ENCODE results near the gene UNC5C. TPM values are rescaled to one million over a fixed set of nuclear protein-coding genes. Genes with fewer than 3 reads are reported as not detected.

The UNC5C gene
- total and polyA plus RNA-seq, 2 of the 8 experiments (the other 6 are each of a cell fraction or from before 2014, with no cell fraction given): 0.30 to 1.3 TPM

DNA sequence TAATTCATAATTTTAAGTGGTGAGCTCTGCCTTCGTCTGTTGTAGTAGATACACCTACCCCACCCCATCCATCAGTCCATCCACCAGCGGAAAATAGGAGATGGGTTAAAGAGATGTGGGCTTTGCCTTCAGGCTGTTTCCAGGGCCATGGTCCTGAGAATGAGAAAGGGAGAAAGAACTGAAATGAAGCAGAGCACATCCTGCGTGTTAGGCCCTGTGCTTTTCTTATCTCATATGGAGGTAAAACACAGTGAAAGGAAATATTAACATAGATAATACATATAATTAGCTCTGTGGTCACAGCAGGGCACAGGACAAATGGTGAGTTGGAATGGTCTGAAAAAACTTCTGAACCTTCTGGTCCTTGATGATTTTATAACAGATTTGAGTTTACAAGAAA lies 397.5 kb downstream of the UNC5C start:
- H2AK5ac ChIP-seq (ENCODE audit: low read depth, low read length): no peak overlapping the region
- H3K56ac ChIP-seq (replicated peaks; ENCODE audit: insufficient read length, low read depth, low read length): no peak overlapping the region
- H3K36me3 ChIP-seq (ENCODE audit: control insufficient read depth in 2 of 4, insufficient read depth in 4 of 4, low read length in 3 of 4): no peaks in the 10 kb centered on the region
- H2BK5ac ChIP-seq (ENCODE audit: low read depth, low read length): no peak overlapping the region
- H3K4me1 ChIP-seq (replicated peaks in 1 of 4; ENCODE audit: control insufficient read depth in 3 of 4, insufficient read depth in 4 of 4, low read length in 3 of 4): no peaks in the 10 kb centered on the region
- H3K23me2 ChIP-seq (ENCODE audit: low read depth, low read length): no peaks in the 10 kb centered on the region
- 89% methylated on average over 3 of the region's 3 CpGs; no CpG with 5 or more reads in 1 of the 2 experiments for WGBS, 2 experiments (ENCODE audit: extremely low coverage in 1 of 2, insufficient coverage in 1 of 2, insufficient read length in 1 of 2, insufficient replicate concordance in 2 of 2, low coverage in 1 of 2, low lambda C conversion rate in 2 of 2, missing lambda C conversion rate in 1 of 2)
- H2BK15ac ChIP-seq (ENCODE audit: low read length): no peak overlapping the region
- no peak overlapping the region for H4K5ac ChIP-seq (ENCODE audit: insufficient read length, low read depth, low read length)
- no peaks in the 10 kb centered on the region for H4K20me1 ChIP-seq (replicated peaks in 1 of 2; ENCODE audit: control insufficient read depth in 1 of 2, insufficient read depth in 2 of 2, low read length in 2 of 2)
- H3K79me2 ChIP-seq (ENCODE audit: control insufficient read depth in 1 of 2, insufficient read depth in 2 of 2, low read length in 2 of 2): no peaks in the 10 kb centered on the region
- no peak overlapping the region for H2BK12ac ChIP-seq (ENCODE audit: low read depth, low read length)
- H3K18ac ChIP-seq (ENCODE audit: extremely low read depth, low read length): no peak overlapping the region
- H2BK120ac ChIP-seq (replicated peaks; ENCODE audit: low read depth, low read length): no peak overlapping the region
- ChIA-PET CTCF (ENCODE audit: partially characterized antibody) (interaction anchor here (0.6 kb wide), 1 partner anchor 30 kb away, joined by 4 read pairs; no protein-coding TSS in a partner anchor), POLR2A (ENCODE audit: partially characterized antibody) (no interaction called here)
- no peaks in the 10 kb centered on the region for H3K79me1 ChIP-seq (ENCODE audit: low read depth, low read length)
- H4K8ac ChIP-seq (ENCODE audit: extremely low read depth, insufficient read depth, low read length): no peak overlapping the region
- TF ChIP-seq CBX5 (IDR thresholded peaks at IDR 0.05; ENCODE audit: low read depth, low read length): no peak
- no peak for TF ChIP-seq EZH2 (IDR thresholded peaks at IDR 0.05; ENCODE audit: low read depth, low read length, severe bottlenecking)
- no peak for TF ChIP-seq RAD21 (IDR thresholded peaks at IDR 0.05 in 1 of 2, conservative IDR thresholded peaks at IDR 0.05 in 1 of 2; ENCODE audit: low read depth in 2 of 2, low read length in 2 of 2)
- TF ChIP-seq MAFK (IDR thresholded peaks at IDR 0.05; ENCODE audit: low read depth, low read length): no peak
- no peak for TF ChIP-seq TEAD4 (IDR thresholded peaks at IDR 0.05; ENCODE audit: low read depth, low read length)
- TF ChIP-seq EGR1 (IDR thresholded peaks at IDR 0.05; ENCODE audit: borderline replicate concordance, low read depth, low read length): no peak
- no peak for TF ChIP-seq TCF12 (IDR thresholded peaks at IDR 0.05; ENCODE audit: low read depth, low read length)
- no peak for TF ChIP-seq RNF2 (IDR thresholded peaks at IDR 0.05; ENCODE audit: borderline replicate concordance, low read depth, low read length, missing control alignments, poor library complexity, severe bottlenecking)
- no peak overlapping the region for H2AFZ ChIP-seq (ENCODE audit: low read length)
- DNase-seq (ENCODE audit: low read depth in 1 of 2, low spot score in 2 of 2) (no peak), FAIRE-seq (no peak)
- H3K4me2 ChIP-seq (ENCODE audit: insufficient read depth in 1 of 2, low read depth in 2 of 2, low read length in 2 of 2): no peak overlapping the region
- H4K91ac ChIP-seq (replicated peaks; ENCODE audit: insufficient read length, low read length): no peak overlapping the region
- no peak overlapping the region for H3K4me3 ChIP-seq (ENCODE audit: extremely low read depth in 1 of 4, insufficient read depth in 2 of 4, low read depth in 3 of 4, low read length in 4 of 4)
- H2BK20ac ChIP-seq (ENCODE audit: low read length): no peak overlapping the region
- H3K27me3 ChIP-seq (replicated peaks in 1 of 4; ENCODE audit: control insufficient read depth in 3 of 4, extremely low read depth in 1 of 4, insufficient read depth in 3 of 4, low read length in 3 of 4): no peaks in the 10 kb centered on the region
- H3K14ac ChIP-seq (ENCODE audit: insufficient read length): no peak overlapping the region
- H3K4ac ChIP-seq (replicated peaks; ENCODE audit: insufficient read length, low read depth, low read length): no peak overlapping the region
- H3K27ac ChIP-seq (ENCODE audit: low read depth, low read length): no peak overlapping the region
- no peak overlapping the region for H3K9ac ChIP-seq (replicated peaks in 1 of 4; ENCODE audit: extremely low read depth in 1 of 4, low read depth in 3 of 4, low read length in 3 of 4)
- H3K23ac ChIP-seq (ENCODE audit: insufficient read length): no peak overlapping the region
- no peaks in the 10 kb centered on the region for H3K9me3 ChIP-seq (ENCODE audit: insufficient read depth in 2 of 2, low read depth in 1 of 2, low read length in 1 of 2)
